ENCODE measurements around the gene SNX20.

The SNX20 gene

GRCh38 chr16:50681021-50681885 is at the start of gene SNX20:
SNX20 (minus strand) TSS chr16:50681312; CDS start chr16:50677526, 3,786 bp downstream.
- peak; percentile 90 for DNase-seq (ENCODE audit: low spot score)

- no peak for DNase-seq (ENCODE audit: low spot score)
These were observed 43.2 kb upstream of the SNX20 start for GRCh38 chr16:50724306-50724705.

- no peak for DNase-seq (ENCODE audit: low spot score)
These were observed 41.8 kb upstream of the SNX20 start for GRCh38 chr16:50722960-50723359.

- DNase-seq (ENCODE audit: low spot score) = no peak
These were observed 41.3 kb upstream of the SNX20 start for GRCh38 chr16:50722405-50722737.

- no peak for DNase-seq (ENCODE audit: low spot score)
These were observed 40.7 kb upstream of the SNX20 start for GRCh38 chr16:50721549-50722404.

GRCh38 chr16:50719401-50720337 is 38.6 kb upstream of the SNX20 start:
- no peak for DNase-seq (ENCODE audit: low spot score)

GRCh38 chr16:50718761-50719400 is 37.8 kb upstream of the SNX20 start:
- no peak for DNase-seq (ENCODE audit: low spot score)

- DNase-seq (ENCODE audit: low spot score) = no peak
These were observed 37.1 kb upstream of the SNX20 start for GRCh38 chr16:50718061-50718760.

- DNase-seq (ENCODE audit: low spot score) = no peak
These were observed 36.4 kb upstream of the SNX20 start for GRCh38 chr16:50717494-50717893.

GRCh38 chr16:50717091-50717490 is 36.0 kb upstream of the SNX20 start:
- no peak for DNase-seq (ENCODE audit: low spot score)

GRCh38 chr16:50712956-50713355 is 31.8 kb upstream of the SNX20 start:
- DNase-seq (ENCODE audit: low spot score) = no peak

- no peak for DNase-seq (ENCODE audit: low spot score)
These were observed 31.4 kb upstream of the SNX20 start for GRCh38 chr16:50712560-50712898.

GRCh38 chr16:50711862-50712559 is 30.9 kb upstream of the SNX20 start:
- DNase-seq (ENCODE audit: low spot score) = no peak

GRCh38 chr16:50711040-50711439 is 29.9 kb upstream of the SNX20 start:
- no peak for DNase-seq (ENCODE audit: low spot score)

- DNase-seq (ENCODE audit: low spot score) = no peak
These were observed 28.9 kb upstream of the SNX20 start for GRCh38 chr16:50709980-50710379.

GRCh38 chr16:50709061-50709684 is 28.1 kb upstream of the SNX20 start:
- peak; percentile 53 for DNase-seq (ENCODE audit: low spot score)

- DNase-seq (ENCODE audit: low spot score) = no peak
These were observed 27.4 kb upstream of the SNX20 start for GRCh38 chr16:50708373-50709060.

- DNase-seq (ENCODE audit: low spot score) = no peak
These were observed 25.1 kb upstream of the SNX20 start for GRCh38 chr16:50706250-50706649.

- no peak for DNase-seq (ENCODE audit: low spot score)
These were observed 24.5 kb upstream of the SNX20 start for GRCh38 chr16:50705436-50706110.

Measured in germinal center (tissue), 1 donor.